GM18907 (cell line): ENCODE measurements around the gene NTN3.
"Not testable (repeated sequence)": the region's sequence is repeated elsewhere in the genome, so short reads cannot be mapped to it uniquely, and the experiment has no call there.

Experiments
- ATAC-seq: cut with Tn5 transposase; IDR thresholded peaks from one replicate; pipeline ENCODE4 v1.9.1; 2021; ENCODE audit warnings: mild to moderate bottlenecking, moderate library complexity; ENCODE audit not compliant: unreplicated experiment

Gene NTN3

GRCh38 chr16:2476741-2477140, 5.6 kb downstream of the NTN3 start:
- no peak for ATAC-seq

DNA sequence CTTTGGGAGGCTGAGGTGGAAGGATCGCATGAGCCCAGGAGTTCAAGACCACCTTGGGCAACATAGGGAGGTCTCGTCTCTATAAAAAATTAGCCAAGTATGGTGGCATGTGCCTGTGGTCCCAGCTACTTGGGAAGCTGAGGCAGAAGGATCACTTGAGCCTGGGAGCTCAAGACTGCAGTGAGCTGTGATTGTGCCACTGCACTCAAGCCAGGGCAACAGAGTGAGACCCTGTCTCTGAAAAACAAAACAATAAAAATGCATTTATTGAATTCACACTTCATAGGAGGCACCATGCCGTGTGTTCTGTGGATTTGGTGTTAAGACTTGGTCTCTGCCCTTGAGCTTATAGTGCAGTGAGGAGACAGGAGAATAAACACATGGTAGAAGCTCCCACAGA, 6.2 kb downstream of the NTN3 start:
- no peak for ATAC-seq

- ATAC-seq: no peak
These were observed 7.2 kb downstream of the NTN3 start for GRCh38 chr16:2478279-2478678.

- not testable (repeated sequence) for ATAC-seq
These were observed 8.9 kb downstream of the NTN3 start for GRCh38 chr16:2479996-2480395.

DNA sequence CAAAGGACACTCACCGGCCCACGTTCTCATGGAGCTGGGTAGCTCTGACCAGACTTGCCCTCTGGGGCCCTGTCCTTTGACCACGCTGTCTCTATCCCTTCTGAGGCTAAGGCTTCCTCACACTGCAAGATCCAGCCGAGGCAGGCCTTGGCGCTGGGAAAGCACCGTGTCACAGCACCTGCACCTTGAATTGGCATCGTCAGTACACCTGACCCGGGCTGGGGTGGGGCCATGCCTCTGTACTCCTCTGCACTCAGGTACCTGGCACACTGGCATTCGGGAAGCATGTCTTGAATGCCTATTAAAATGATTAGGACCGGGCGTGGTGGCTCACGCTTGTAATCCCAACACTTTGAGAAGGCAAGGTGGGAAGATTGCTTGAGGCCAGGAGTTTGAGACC, 9.9 kb downstream of the NTN3 start:
- ATAC-seq: no peak

DNA sequence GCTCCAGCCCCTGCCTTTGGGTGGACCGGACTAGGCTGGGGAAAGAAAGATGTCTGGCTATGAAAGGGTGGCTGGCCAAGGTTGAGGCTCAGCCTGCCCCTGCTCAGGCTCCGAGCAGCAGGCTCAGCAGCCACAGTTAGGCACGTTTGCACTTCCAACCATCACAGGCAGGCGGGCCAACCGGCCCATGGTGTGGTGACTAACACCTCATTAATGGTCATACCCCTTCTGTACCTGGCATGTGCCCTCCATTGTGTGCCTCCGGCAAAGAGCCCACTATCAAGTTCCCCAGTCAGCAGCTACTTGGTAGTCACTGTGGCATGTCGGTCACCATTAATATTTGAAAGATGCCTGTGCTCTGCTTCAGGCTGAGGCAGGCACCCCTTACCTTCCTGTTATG, 10.6 kb downstream of the NTN3 start:
- no peak for ATAC-seq

GRCh38 chr16:2482249-2482648, 11.2 kb downstream of the NTN3 start:
- no peak for ATAC-seq

GRCh38 chr16:2482708-2483534, 11.8 kb downstream of the NTN3 start:
- no peak for ATAC-seq

DNA sequence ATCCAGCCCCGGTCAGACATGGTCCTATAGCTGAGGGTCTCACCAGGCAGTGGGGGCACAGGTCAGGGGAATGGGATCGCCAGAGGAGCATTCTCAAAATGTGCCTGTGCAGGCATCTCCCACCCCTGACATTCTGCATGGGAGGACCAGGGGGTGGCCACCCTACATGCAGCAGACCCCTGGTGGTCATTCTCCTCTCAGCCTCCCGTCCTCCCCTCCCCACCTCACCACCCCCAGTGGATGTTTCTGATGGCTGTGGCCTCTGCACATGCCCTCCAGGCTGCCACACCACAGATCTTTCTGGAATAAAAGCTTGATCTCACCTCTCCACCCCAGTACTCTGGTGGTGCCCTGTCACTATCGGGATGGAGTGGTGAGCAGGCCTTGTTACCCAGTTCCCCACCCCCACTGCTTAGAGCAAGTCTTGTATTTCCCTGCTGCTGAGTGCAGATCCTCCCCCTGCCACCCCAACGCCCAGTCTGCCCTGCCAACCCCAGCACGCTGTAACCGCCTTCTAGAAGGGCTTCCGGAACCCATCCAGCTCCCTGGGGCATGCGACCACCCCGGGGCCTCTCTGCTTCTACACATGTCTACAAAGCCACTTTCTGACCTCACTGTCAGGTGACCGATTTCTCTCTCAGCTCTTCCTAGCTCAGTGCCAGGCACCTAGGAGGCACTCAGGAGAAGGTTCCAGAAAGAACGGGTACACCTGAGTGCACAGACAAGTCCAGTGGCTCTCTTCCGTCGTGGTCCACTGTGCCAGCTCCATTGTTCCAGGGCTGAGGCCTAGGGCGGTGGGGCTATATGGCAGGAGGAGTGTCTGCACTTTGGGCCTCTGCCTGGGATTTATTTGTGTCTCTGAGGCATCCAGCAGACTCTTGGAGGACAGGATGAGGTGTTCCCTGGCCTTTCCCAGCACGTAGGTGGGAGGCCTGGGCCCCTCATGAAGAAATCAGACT, 13.1 kb downstream of the NTN3 start:
- no peak for ATAC-seq

DNA sequence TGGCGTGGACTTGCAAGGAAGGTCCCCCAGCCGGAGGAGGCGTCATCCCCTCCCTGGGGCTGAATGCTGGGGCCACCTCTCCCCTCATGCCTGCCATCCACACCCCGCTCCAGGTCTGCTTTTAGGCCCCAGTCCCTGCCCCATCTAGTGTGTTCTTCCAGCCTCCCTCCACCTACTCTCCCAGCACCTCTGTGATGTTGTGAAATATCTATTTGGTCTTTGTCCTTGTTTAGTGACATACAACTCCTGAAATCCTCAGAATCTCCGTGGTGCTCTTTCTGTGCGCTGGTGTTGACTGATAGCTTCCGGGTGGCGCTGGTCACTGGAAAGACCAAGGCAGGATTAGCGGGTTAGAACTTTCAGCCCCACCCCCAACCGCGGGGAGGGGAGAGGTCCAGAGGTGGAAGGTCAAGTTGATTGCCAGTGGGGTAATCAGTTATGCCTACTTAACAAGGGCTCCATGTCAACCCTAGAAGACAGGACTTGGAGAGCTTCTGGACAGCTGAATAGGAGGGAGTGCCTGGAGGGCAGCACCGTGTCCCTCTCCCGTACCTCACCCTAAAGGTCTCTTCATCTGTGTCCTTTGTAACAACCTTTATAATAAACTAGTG, 13.9 kb downstream of the NTN3 start:
- ATAC-seq: no peak

DNA sequence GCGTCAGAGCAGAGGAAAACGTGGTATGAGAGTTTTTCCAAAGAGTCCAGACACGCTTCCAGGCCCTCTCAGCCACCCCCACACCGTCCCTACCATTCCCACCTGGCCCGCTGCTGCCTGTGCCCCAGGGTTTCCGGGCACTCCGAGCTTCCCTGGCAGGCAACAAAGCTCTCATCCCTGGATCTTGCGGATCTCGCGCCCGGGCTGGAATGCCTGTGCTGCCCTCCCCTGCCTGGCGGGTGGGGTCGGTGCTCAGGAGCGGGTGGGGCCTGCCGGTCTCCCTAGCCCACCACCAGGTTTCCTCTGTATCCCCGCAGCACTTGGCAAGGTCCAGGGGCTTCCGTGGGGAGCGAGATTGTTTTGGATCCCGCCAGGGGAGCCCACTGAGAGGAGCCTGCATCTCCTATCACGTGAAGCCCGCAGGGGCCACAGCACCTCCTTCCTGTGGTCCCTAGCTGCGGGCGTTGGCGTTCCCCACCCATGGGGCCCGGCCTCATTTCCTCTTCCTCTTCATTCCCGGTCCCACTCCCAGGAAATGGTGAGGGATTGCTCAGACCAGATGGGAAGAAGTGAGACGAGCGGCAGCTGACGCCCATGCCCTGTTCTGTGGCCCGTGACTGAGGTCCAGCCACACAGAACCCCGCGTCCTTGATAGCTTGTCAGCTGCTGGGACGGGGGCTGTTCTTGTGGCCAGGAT, 14.9 kb downstream of the NTN3 start:
- no peak for ATAC-seq

GRCh38 chr16:2486645-2487516, 15.8 kb downstream of the NTN3 start:
- peak; percentile 61 for ATAC-seq

- no peak for ATAC-seq
These were observed 16.4 kb downstream of the NTN3 start for GRCh38 chr16:2487517-2487842.

- no peak for ATAC-seq
These were observed 16.9 kb downstream of the NTN3 start for GRCh38 chr16:2487903-2488531.

DNA sequence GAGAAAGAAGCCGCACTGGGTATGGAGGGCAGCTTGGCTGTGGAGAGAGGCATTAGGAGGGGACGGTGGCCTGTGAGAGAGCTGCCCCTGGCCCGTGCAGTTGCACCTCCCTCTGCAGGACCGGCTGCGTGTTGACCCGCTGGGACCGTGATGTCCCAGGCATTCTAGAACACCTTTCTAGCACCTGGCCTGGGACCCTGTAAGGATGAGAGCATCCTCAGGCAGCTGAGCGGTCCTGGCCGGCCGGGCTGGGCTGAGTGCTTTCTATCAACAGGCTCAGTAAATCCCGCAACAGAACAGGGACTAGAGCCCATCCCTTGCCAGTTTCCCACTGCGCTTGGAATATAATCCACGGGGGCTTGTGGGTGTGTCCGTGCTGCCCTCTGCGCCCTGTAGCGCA, 18.5 kb downstream of the NTN3 start:
- no peak for ATAC-seq

- no peak for ATAC-seq
These were observed 19.4 kb downstream of the NTN3 start for GRCh38 chr16:2490190-2491105.

GRCh38 chr16:2492292-2492691, 21.2 kb downstream of the NTN3 start:
- ATAC-seq: no peak

- no peak for ATAC-seq
These were observed 22.5 kb downstream of the NTN3 start for GRCh38 chr16:2493605-2494004.

GRCh38 chr16:2494616-2495015, 23.5 kb downstream of the NTN3 start:
- no peak for ATAC-seq
